HG02884 (cell line): Measurements from ENCODE around the gene MVK.

Experiments used
- ATAC-seq: cut with Tn5 transposase; IDR thresholded peaks from one replicate; pipeline ENCODE4 v1.9.1; 2021; ENCODE audit warnings: mild to moderate bottlenecking, moderate library complexity; ENCODE audit not compliant: unreplicated experiment

Gene MVK

GRCh38 chr12:109573029-109573913 lies at the start of gene MVK, which contains the start of gene MMAB:
TSS of gene MVK (plus strand) at chr12:109573794. CDS start at chr12:109574823, 1,029 bp downstream.
TSS of gene MMAB (minus strand) at chr12:109573504. CDS start at chr12:109573480, 24 bp downstream.
- ATAC-seq, result peak; percentile 92

DNA sequence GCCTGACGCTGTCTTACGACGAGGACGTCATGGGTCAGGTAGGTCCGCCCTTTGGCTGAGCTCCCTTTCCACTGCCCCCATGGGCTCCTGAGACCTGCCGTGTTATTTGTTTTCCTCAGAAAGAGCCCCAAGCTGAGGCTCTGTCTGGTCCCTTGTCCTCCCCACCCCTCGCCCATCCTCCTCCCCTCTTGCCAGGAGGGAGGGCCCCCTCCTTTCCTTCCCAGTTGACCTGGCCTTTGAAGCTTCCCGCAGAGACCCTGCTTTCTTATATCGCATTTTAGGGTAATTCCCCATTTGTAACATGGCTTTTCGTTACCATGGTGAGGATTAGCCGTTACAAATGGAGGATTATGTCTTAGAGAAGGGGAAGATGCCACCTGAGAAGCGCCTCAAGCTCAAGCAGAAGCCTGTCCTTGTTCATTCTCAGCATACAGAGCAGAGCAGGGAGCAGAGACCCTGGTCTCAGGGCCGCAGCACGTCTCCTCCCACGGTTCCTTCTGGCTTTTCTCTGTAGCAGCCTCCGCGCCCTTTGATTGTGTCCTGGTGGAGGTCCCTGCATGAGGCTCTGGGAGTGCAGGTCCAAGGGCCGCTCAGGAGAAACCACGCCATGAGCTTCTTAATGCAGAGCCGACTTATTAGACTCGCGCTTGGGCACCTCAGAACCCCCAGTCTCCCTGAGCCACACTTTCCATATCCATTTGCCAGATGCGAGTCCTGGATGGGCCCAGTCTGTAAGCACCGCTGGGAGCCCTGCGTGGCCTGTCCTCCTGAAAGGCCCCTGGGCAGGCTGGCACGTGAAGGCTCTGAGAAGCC lies 48.9 kb upstream of the MVK start:
- ATAC-seq, result no peak

DNA sequence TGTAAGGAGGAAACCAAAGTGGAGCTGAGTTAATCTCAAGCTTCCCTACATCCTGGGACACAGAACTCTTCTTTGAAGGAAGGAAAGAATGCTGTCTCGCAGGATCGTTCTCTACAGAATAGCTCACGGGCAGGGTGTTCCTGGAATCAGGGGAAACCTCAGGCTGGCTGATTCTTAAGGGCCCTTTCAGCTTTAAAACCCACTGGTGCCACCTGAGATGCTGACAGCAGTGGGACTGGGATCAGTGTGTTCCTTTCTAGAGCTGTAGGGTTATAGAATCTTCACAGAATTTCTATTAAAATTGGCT lies 48.4 kb upstream of the MVK start:
- ATAC-seq, result no peak

- ATAC-seq, result no peak
These were observed 46.0 kb upstream of the MVK start for GRCh38 chr12:109527489-109528123.

DNA sequence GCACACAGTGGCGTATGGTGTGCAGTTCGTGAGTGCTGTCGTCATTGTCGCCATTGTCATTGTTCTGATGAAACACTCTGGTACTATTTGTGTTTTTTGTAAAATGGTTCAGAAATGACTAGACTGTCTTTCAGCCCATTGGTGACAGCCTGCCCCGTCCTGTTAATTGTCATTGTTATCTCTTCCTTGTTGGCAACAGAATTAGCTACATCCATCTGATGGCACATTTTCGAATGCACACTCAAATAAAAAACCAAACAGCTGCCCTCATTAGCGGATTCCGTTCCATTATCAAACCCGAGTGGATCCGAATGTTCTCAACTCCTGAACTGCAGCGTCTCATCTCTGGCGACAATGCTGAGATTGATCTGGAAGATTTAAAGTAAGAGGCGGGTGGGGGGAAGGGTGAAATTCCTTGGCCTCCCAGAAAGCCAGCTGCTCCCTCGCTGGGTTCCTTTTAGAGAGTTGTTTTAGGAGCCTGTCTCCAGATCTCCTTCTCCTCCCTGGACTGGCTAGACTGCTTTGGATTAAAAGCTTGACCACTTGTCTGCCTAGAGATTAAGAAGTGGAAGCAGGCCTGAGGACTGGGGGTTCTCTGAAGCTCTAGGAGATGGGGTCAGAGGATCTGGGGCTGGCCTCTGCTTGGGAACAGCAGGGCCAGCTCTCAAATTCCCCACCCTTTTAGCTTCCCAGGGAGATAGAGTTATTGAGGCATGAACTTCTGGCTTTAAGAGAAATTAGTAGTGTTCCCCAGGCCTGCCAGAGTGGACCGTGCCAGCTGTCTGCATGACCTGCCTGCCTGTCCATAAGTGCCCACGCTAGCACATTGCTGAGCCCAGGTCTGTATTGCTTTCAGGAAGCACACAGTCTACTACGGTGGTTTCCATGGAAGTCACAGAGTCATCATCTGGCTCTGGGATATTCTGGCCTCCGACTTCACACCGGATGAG lies 43.6 kb upstream of the MVK start:
- ATAC-seq, result no peak

- ATAC-seq, result no peak
These were observed 42.2 kb upstream of the MVK start for GRCh38 chr12:109531411-109531810.

DNA sequence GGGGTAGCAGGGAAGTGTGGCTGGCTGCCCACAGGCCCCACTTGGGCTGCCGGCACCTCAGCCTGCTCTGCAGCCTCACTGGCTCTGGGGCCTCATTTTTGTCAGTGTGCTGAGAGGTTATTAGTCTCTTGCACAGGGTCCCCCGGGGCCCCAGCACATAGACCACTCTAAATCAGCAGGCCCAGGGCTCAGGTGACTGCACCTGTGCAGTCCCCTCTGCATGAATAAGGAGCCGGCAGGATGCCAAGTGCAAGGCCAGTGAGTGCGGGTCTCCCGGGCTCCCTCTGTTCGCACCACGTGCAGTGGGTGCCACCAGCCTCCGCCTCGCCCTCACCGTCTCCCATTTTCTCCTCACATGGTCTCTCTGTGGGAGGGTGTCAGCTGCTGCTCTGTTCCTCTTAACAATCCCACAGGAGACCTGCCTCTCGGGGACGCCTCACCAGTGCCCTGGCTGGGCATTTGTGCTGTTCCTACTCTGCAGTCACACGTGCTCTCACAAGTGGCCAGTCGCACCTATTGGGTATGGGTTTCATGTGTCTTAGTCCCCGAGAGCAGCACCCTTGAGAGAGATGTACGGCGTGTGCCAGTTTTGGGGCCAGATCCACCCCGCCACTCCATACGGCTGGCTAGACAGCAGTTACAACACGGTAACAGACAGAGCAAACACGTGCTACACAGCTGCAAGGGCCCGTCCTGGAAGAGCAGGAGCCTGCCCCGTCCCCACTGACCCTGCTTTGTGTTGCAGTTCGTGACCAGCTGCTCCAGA lies 40.7 kb upstream of the MVK start:
- no peak for ATAC-seq

DNA sequence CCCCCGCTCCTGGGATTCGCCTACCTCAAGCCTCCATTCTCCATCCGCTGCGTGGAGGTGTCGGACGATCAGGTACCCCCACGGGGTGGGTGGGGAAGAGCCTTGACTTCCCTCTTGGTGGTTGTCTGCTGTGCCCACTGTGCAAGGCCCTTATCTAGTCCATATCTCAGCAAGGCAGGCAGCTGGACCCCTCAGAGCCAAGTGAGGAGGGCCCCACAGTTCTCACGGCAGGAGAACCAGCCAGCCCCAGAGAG lies 40.2 kb upstream of the MVK start:
- ATAC-seq, result no peak

DNA sequence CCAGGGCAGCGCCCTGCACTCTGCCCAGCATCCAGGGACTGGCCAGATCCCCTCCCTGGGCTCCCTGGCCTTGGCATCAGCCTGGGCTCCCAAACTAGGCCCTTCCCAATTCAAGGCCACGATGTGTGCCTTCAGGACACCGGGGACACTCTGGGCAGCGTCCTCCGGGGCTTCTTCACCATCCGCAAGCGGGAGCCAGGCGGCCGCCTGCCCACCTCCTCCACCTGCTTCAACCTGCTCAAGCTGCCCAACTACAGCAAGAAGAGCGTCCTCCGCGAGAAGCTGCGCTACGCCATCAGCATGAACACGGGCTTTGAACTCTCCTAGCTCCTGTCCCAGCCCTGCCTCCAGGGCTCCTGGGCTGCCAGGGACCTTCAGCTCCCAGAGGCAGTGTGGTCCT lies 39.1 kb upstream of the MVK start:
- no peak for ATAC-seq

DNA sequence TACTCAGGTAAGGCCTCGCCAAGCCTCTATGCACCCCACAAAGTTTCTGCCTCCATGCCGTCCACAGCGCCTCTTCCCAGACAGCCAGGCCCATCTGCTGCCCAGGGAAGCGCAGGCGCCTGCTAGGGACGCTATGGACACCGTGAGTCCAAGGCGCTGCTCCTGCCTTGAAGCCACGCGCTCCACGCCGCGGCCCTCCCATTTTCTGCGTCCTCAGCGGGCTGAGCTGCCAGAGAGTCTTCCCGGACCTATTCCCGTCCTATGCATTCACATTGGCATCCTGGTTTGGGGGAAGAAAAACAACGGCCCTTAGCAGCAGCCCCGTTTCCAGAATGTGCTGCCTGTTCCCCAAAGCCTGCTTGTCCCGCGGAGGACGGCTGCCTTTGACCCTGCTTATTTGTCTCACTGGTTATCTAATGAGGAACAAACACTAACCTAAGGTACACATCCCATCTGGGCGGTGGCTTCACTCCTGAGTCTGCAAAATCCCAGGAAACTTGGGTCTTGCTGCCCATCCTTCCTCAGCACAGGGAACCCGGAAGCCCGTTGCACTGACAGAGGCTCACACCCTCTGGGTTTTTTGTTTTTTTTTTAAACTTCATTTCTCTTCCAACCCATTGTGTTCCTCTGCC lies 38.2 kb upstream of the MVK start:
- ATAC-seq, result no peak

GRCh38 chr12:109535863-109536250 lies 37.7 kb upstream of the MVK start:
- ATAC-seq, result no peak

DNA sequence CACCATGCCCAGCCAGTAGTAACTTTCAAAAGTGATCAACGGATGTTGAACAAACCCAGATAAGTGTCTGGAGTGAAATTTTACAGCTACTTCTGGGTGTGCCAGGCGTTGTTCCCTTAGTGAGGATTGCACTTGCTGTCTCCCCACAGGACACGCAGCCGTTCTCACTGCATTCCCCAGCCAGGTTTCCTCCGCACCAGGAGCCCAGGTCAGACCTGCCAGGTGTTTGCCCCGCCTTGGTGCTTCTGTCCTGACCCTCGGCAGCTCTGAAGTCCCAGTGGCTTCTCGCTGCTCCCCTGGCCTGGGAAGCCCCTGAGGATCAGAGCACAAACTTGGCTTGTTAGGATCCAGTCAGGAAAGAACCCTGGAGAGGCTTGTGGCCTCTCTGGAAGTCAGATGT lies 36.5 kb upstream of the MVK start:
- no peak for ATAC-seq

- no peak for ATAC-seq
These were observed 35.3 kb upstream of the MVK start for GRCh38 chr12:109538191-109538863.

DNA sequence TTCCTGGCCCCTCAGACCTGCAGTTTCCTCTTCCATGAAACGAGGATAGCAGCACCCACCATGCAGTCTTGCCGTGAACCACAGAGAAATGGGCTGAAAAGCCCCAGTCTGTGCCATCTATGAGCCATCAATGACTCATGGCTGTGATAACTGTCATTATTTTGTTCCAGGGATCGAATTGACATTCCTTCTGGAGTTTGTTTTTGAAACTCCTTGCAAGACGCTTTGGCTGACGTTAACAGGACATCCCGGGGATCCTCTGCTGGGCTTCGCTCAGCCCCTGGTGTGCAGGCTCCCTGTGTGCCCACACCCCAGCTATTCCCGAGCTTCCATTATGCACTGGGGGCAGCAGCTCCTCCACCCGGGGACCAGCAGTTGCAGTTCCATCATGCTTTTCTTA lies 34.1 kb upstream of the MVK start:
- ATAC-seq, result no peak

GRCh38 chr12:109540526-109541412 lies 32.8 kb upstream of the MVK start:
- no peak for ATAC-seq

- ATAC-seq, result no peak
These were observed 32.2 kb upstream of the MVK start for GRCh38 chr12:109541413-109541726.

GRCh38 chr12:109542014-109542413 lies 31.6 kb upstream of the MVK start:
- ATAC-seq, result no peak

DNA sequence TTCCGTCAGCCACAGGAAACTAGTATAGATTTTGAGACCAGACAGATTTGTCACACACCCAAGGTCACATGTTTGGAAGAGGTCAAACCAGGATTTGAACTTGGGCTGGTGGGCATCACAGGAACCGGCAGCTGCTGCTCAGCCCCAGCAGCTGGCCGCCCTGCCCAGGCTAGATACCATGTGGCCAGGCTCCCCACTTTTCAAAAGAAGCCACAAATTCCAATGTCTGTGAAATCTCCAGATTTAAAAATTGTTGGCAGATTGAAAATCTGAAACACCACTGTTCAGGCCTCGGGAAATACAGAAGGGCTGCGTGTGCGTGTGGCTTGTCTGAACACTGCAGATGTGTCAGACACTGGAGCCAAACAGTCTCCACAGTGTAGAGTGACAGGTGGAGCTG lies 30.7 kb upstream of the MVK start:
- ATAC-seq, result no peak
